Loucy (cell line): Measurements from ENCODE around the gene ARL5C.

ENCODE experiments used
- CTCF ChIP-seq: fragments of 200-600 bp; sonication (generic); conservative IDR thresholded peaks from 2 replicates; pipeline ENCODE4 v1.5.1; 2014; ENCODE audit warnings: mild to moderate bottlenecking, antibody characterized with exemption, low read length
- EZH2phosphoT487 ChIP-seq: fragments of 200-600 bp; IDR thresholded peaks from 2 replicates; pipeline ENCODE4 v1.6.1; 2018; ENCODE audit warnings: antibody characterized with exemption, mild to moderate bottlenecking, moderate library complexity, borderline replicate concordance

- TF ChIP-seq CTCF: no peak
- TF ChIP-seq EZH2phosphoT487: no peak
These were observed 26.9 kb upstream of the ARL5C start for GRCh38 chr17:39192901-39193300.
